Prostate gland (tissue), 2 donors: ENCODE measurements around the gene CD2AP.

ENCODE experiments used
- CTCF ChIP-seq, 4 experiments: fragments of 200-600 bp in 2 of 4; fragments of 450-650 bp in 2 of 4; sonication (generic) in 2 of 4; IDR thresholded peaks; 1 replicate in 3 of 4; 2 replicates in 1 of 4; pipeline ENCODE4 v1.5.1; 2016 to 2019; ENCODE audit warnings: antibody characterized with exemption in 4 of 4, mild to moderate bottlenecking in 2 of 4, moderate library complexity in 2 of 4
- POLR2AphosphoS5 ChIP-seq: sonication (generic); formaldehyde crosslinking; IDR thresholded peaks from one replicate; pipeline ENCODE4 v1.6.1; 2017; ENCODE audit warnings: antibody characterized with exemption

- TF ChIP-seq CTCF (IDR thresholded peaks at IDR 0.05), result no peak
- TF ChIP-seq POLR2AphosphoS5, result no peak
Measured at GRCh38 chr6:47581591-47581990, 104.0 kb downstream of the CD2AP start.
